Thoracic aorta (tissue), 2 donors: ENCODE results near the gene ANKRD11. TPM values are rescaled to one million over a fixed set of nuclear protein-coding genes. Genes with fewer than 3 reads are reported as not detected.
A peak's percentile ranks its signal among the peaks of the same experiment; 100 is the strongest.
"Not testable (repeated sequence)": the region's sequence is repeated elsewhere in the genome, so short reads cannot be mapped to it uniquely, and the experiment has no call there.

Source experiments
- ATAC-seq: fragments of 150-250 bp; one replicate; pipeline ENCODE4 v1.8.0; 2017; ENCODE audit warnings: low read depth; ENCODE audit not compliant: insufficient number of reproducible peaks, low FRiP score
- DNase-seq: peaks from one replicate; pipeline ENCODE4 v3.0.0-alpha.2; 2020; ENCODE audit warnings: low spot score
- H3K27ac ChIP-seq, 2 donors: fragments of 200-600 bp; sonication (generic); 1 replicate in 1 of 2; 2 replicates in 1 of 2; pipeline ENCODE4 v1.5.1; 2016; ENCODE audit warnings: mild to moderate bottlenecking in 2 of 2, moderate library complexity in 2 of 2
- H3K27me3 ChIP-seq: fragments of 200-600 bp; sonication (generic); replicated peaks from 2 replicates; pipeline ENCODE4 v1.6.0; 2016; ENCODE audit warnings: mild to moderate bottlenecking; ENCODE audit not compliant: insufficient read depth
- H3K36me3 ChIP-seq: fragments of 200-600 bp; sonication (generic); one replicate; pipeline ENCODE4 v1.5.1; 2016
- H3K4me1 ChIP-seq, 2 donors: fragments of 200-600 bp; sonication (generic); 1 replicate in 1 of 2; 2 replicates in 1 of 2; pipeline versions ENCODE4 v1.5.1 to v1.6.0; 2016; ENCODE audit warnings: low read depth in 2 of 2, mild to moderate bottlenecking in 1 of 2; ENCODE audit not compliant: control insufficient read depth in 1 of 2
- H3K4me3 ChIP-seq: fragments of 200-600 bp; sonication (generic); 2 replicates; pipeline ENCODE4 v1.5.1; 2016; ENCODE audit warnings: mild to moderate bottlenecking
- H3K9me3 ChIP-seq: fragments of 200-600 bp; sonication (generic); 2 replicates; pipeline ENCODE4 v1.5.1; 2016
- total RNA-seq, 2 donors: library from RNA; depleted of rRNA; stranded (reverse); fragments of >200 nt; gene quantifications; one replicate each; pipeline versions ENCODE4 v1.1.0 to v1.2.3, GENCODE V29; 2016
- TF ChIP-seq, protein P1 (sequence below): fragments of 200-600 bp; sonication (generic); IDR thresholded peaks from one replicate; pipeline ENCODE4 v1.5.1; 2019; ENCODE audit warnings: antibody characterized with exemption

ANKRD11 gene
- total RNA-seq, 2 donors from 2014 or later = 125 to 129 TPM

DNA sequence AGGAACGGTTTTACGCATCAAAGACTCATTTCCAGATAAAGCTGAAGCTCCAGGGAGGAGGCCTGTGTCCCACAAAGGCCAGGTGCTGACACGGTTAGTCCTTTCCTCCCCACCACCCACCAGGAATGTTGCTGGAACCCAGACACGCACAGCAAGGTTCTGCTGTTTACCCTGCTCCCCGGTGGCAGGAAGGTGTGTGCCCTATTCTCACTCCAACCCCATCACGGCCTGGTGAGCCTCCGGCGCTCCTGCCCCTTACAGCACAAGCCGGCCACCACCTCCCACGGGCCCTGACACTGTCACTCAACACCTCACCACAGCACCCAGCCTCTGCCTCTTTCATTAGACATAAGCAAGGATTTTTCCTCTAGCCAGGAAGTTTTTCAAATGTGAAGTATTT is 47.8 kb downstream of the ANKRD11 start:
- H3K4me1 ChIP-seq = peaks cover 49 to 78% of the 10 kb centered on the region in 2 donors

DNA sequence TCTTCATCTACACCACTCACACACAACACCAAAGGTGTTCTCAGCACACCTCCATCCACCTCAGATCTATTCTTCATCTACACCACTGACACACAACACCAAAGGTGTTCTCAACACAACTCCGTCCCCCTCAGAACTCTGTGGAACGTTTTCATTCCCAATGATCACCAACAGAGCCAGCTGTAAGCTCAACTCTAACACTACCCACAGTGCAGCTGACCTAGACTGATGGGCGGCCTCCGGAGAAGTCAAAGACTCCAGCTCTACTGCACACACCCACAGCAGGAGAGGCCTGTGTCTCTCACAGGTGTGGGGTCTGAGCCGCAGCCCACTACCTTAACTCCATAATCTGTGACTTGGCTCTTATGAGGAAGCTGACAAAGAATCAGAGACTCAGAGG is 50.7 kb downstream of the ANKRD11 start:
- TF ChIP-seq, protein P1, sequence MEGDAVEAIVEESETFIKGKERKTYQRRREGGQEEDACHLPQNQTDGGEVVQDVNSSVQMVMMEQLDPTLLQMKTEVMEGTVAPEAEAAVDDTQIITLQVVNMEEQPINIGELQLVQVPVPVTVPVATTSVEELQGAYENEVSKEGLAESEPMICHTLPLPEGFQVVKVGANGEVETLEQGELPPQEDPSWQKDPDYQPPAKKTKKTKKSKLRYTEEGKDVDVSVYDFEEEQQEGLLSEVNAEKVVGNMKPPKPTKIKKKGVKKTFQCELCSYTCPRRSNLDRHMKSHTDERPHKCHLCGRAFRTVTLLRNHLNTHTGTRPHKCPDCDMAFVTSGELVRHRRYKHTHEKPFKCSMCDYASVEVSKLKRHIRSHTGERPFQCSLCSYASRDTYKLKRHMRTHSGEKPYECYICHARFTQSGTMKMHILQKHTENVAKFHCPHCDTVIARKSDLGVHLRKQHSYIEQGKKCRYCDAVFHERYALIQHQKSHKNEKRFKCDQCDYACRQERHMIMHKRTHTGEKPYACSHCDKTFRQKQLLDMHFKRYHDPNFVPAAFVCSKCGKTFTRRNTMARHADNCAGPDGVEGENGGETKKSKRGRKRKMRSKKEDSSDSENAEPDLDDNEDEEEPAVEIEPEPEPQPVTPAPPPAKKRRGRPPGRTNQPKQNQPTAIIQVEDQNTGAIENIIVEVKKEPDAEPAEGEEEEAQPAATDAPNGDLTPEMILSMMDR = no peak
- no peaks in the 10 kb centered on the region for H3K36me3 ChIP-seq
- DNase-seq = no peak
- ATAC-seq = no peak
- H3K27ac ChIP-seq = no peak overlapping the region
- no peaks in the 10 kb centered on the region for H3K27me3 ChIP-seq
- H3K4me1 ChIP-seq = peaks cover 36 to 59% of the 10 kb centered on the region in 2 donors
- no peaks in the 10 kb centered on the region for H3K9me3 ChIP-seq
- no peak overlapping the region for H3K4me3 ChIP-seq

More for the DNA sequence above, 47.8 kb downstream of the ANKRD11 start:
- Histone ChIP-seq H3K27ac (peak overlapping the region; percentile 68 to 78), H3K9me3 (no peaks in the 10 kb centered on the region), H3K4me3 (peak overlapping the region; percentile 20), H3K36me3 (no peaks in the 10 kb centered on the region), H3K27me3 (no peaks in the 10 kb centered on the region)
- TF ChIP-seq, protein P1 = no peak
- ATAC-seq = no peak
- no peak for DNase-seq

DNA sequence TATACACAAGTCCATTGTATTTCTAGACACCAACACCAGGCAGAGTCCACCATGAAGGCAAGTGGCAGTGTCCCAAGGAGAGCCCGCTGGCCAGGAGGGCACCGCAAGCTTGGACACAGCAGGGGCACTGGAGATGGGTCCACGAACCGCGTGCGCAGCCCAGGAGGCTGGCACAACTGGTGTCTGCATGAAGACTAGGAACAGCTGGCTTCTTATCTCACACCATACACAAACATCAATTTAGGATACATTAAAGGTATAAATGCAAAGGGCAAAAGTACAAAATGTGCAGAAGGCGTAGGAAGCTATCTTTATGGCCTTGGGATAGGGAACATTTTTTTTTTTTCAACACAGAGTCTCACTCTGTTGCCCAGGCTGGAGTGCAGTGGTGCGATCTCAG is 52.4 kb downstream of the ANKRD11 start:
- Histone ChIP-seq H3K27me3 (no peaks in the 10 kb centered on the region), H3K36me3 (no peaks in the 10 kb centered on the region), H3K4me1 (peaks cover 19 to 43% of the 10 kb centered on the region in 2 donors), H3K27ac (no peak overlapping the region), H3K4me3 (no peak overlapping the region), H3K9me3 (no peaks in the 10 kb centered on the region)
- DNase-seq = no peak
- TF ChIP-seq, protein P1 = no peak
- ATAC-seq = no peak

DNA sequence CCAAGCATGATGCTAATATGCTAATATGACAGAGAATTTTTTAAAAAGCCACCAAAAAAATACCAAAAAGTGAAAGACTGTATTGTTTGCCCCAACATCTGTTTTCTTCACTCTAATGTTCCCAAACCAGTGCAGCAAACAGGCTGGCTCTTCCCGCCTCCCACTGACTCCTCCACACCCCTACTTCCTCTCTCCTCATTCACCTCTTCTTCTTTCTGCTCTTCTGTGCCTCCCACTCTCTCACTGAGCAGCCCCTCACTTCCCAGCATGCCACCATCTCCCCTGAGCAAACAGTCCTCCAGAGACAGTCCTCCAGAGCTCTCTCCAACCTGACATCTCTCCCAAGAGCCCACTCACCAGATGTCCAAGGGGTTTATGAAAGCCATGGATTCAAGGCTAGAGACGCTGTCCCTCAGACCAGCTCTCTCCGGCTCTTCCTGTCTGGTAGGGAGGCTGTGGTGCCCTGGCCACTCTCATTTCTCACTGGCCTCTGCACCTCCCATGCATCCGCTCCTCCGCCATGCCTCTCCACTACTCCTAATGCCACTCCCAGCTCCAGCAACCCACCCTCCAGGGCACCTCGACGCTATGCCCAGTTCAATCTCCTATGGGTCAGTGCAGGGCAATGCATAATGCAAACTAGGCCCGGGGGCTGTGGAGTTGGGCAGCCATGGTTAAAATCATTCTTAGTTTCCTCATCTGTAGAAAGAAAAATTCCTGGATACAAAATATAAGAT is 52.9 kb downstream of the ANKRD11 start:
- ATAC-seq = no peak
- TF ChIP-seq, protein P1 = no peak

DNA sequence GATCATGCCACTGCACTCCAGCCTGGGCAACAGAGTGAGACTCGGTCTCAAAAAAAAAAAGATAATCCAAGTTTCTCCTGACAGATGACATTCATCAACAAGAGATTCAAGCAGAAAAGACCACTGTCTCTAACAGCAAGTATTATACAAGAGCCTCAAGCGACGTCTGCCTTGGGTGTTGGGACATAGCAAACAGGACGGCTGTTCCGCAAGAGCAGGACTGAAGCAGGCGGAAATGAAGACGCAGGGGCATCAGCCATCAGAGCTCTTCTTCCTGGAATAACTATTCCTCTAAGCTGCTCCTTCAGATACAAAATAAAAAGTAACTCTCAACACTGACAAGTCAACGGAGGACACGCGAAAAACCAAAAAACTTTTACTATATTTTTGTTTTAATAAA is 54.0 kb downstream of the ANKRD11 start:
- Histone ChIP-seq H3K4me3 (no peak overlapping the region), H3K9me3 (no peaks in the 10 kb centered on the region), H3K36me3 (no peaks in the 10 kb centered on the region), H3K27ac (no peak overlapping the region), H3K27me3 (no peaks in the 10 kb centered on the region), H3K4me1 (peaks cover 9 to 33% of the 10 kb centered on the region in 2 donors)
- ATAC-seq = no peak
- TF ChIP-seq, protein P1 = no peak
- DNase-seq = no peak

More for the DNA sequence above, 52.9 kb downstream of the ANKRD11 start:
- Histone ChIP-seq H3K4me3 (no peak overlapping the region), H3K9me3 (no peaks in the 10 kb centered on the region), H3K27ac (no peak overlapping the region), H3K36me3 (no peaks in the 10 kb centered on the region), H3K4me1 (peaks cover 14 to 37% of the 10 kb centered on the region in 2 donors), H3K27me3 (no peaks in the 10 kb centered on the region)
- no peak for DNase-seq

DNA sequence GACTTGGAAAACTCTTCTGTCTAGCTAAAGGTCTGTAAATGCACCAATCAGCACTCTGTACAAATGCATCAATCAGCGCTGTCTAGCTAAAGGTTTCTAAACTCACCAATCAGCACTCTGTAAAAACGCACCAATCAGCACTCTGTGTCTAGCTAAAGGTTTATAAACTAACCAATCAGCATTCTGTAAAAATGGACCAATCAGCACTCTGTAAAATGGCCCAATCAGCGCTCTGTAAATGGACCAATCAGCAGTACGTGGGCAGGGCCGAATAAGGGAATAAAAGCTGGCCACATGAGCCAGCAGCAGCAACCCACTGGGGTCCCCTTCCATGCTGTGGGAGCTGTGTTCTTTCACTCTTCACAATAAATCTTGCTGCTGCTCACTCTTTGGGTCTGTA is 55.3 kb downstream of the ANKRD11 start:
- not testable (repeated sequence) for ATAC-seq, H3K36me3 ChIP-seq, DNase-seq, H3K27me3 ChIP-seq, H3K4me3 ChIP-seq, H3K27ac ChIP-seq, H3K9me3 ChIP-seq
- H3K4me1 ChIP-seq = peaks cover 8 to 32% of the 10 kb centered on the region in 2 donors
